ENCODE results near the gene OR10H4.
"Not testable (repeated sequence)": the region's sequence is repeated elsewhere in the genome, so short reads cannot be mapped to it uniquely, and the experiment has no call there.

OR10H4 gene

GRCh38 chr19:15948223-15949058 is at the start of gene OR10H4:
TSS of gene OR10H4 (plus strand) at chr19:15949008. CDS start at chr19:15949008, 0 bp downstream.
- DNase-seq = no peak

GRCh38 chr19:15899561-15899960 is 49.2 kb upstream of the OR10H4 start:
- not testable (repeated sequence) for DNase-seq

- DNase-seq = not testable (repeated sequence)
Measured at GRCh38 chr19:15900032-15900431, 48.8 kb upstream of the OR10H4 start.

- DNase-seq = no peak
Measured at GRCh38 chr19:15900504-15900903, 48.3 kb upstream of the OR10H4 start.

GRCh38 chr19:15902254-15902653 is 46.6 kb upstream of the OR10H4 start:
- no peak for DNase-seq

- DNase-seq = not testable (repeated sequence)
Measured at GRCh38 chr19:15902898-15903297, 45.9 kb upstream of the OR10H4 start.

GRCh38 chr19:15905026-15905425 is 43.8 kb upstream of the OR10H4 start:
- DNase-seq = no peak

GRCh38 chr19:15911599-15912235 is 37.1 kb upstream of the OR10H4 start:
- no peak for DNase-seq

GRCh38 chr19:15913384-15913783 is 35.4 kb upstream of the OR10H4 start:
- DNase-seq = no peak

- DNase-seq = no peak
Measured at GRCh38 chr19:15913830-15914229, 35.0 kb upstream of the OR10H4 start.

- no peak for DNase-seq
Measured at GRCh38 chr19:15915109-15915508, 33.7 kb upstream of the OR10H4 start.

- DNase-seq = no peak
Measured at GRCh38 chr19:15919243-15919642, 29.6 kb upstream of the OR10H4 start.

- DNase-seq = no peak
Measured at GRCh38 chr19:15922021-15922420, 26.8 kb upstream of the OR10H4 start.

GRCh38 chr19:15923702-15924101 is 25.1 kb upstream of the OR10H4 start:
- no peak for DNase-seq

GRCh38 chr19:15926484-15926883 is 22.3 kb upstream of the OR10H4 start:
- no peak for DNase-seq

- no peak for DNase-seq
Measured at GRCh38 chr19:15928321-15928720, 20.5 kb upstream of the OR10H4 start.

GRCh38 chr19:15933761-15934331 is 15.0 kb upstream of the OR10H4 start:
- not testable (repeated sequence) for DNase-seq

GRCh38 chr19:15934332-15935078 is 14.3 kb upstream of the OR10H4 start, which contains the start of gene CYP4F11:
TSS of gene CYP4F11 (minus strand) at chr19:15934529. CDS start at chr19:15934408, 121 bp downstream.
- no peak for DNase-seq

GRCh38 chr19:15935167-15935702 is 13.6 kb upstream of the OR10H4 start:
- no peak for DNase-seq

GRCh38 chr19:15936173-15936572 is 12.6 kb upstream of the OR10H4 start:
- DNase-seq = no peak

- no peak for DNase-seq
Measured at GRCh38 chr19:15936950-15937349, 11.9 kb upstream of the OR10H4 start.

GRCh38 chr19:15937771-15938170 is 11.0 kb upstream of the OR10H4 start:
- no peak for DNase-seq

GRCh38 chr19:15944401-15944800 is 4.4 kb upstream of the OR10H4 start:
- no peak for DNase-seq
